VCaP (cell line): Measurements from ENCODE around the gene HSPB1.

ENCODE experiments used
- H3K27ac ChIP-seq: fragments of 450-650 bp; 2 replicates; pipeline ENCODE4 v1.5.1; 2017
- TF ChIP-seq, protein P1 (sequence below): fragments of 450-650 bp; conservative IDR thresholded peaks from 2 replicates; pipeline ENCODE4 v1.5.1; 2017; ENCODE audit warnings: mild to moderate bottlenecking, moderate library complexity

Gene HSPB1

DNA sequence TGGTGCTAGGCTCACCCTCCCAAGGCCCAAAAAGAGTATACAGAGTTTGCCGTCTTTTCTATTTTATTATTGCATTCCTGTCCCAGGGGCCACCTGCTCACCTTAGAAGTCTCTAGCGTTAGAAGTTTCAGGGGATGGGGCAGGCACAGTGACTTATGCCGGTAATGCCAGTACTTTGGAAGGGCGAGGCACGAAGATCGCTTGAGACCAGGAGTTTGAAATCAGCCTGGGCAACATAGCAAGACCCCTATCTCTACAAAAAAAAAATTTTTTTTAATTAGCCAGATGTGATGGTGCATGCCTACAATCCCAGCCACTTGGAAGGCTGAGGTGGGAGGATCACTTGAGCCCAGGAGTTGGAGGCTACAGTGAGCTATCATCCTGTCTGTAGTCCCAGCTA, 30.3 kb upstream of the HSPB1 start:
- TF ChIP-seq, protein P1, sequence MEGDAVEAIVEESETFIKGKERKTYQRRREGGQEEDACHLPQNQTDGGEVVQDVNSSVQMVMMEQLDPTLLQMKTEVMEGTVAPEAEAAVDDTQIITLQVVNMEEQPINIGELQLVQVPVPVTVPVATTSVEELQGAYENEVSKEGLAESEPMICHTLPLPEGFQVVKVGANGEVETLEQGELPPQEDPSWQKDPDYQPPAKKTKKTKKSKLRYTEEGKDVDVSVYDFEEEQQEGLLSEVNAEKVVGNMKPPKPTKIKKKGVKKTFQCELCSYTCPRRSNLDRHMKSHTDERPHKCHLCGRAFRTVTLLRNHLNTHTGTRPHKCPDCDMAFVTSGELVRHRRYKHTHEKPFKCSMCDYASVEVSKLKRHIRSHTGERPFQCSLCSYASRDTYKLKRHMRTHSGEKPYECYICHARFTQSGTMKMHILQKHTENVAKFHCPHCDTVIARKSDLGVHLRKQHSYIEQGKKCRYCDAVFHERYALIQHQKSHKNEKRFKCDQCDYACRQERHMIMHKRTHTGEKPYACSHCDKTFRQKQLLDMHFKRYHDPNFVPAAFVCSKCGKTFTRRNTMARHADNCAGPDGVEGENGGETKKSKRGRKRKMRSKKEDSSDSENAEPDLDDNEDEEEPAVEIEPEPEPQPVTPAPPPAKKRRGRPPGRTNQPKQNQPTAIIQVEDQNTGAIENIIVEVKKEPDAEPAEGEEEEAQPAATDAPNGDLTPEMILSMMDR = no peak
- no peak overlapping the region for H3K27ac ChIP-seq

DNA sequence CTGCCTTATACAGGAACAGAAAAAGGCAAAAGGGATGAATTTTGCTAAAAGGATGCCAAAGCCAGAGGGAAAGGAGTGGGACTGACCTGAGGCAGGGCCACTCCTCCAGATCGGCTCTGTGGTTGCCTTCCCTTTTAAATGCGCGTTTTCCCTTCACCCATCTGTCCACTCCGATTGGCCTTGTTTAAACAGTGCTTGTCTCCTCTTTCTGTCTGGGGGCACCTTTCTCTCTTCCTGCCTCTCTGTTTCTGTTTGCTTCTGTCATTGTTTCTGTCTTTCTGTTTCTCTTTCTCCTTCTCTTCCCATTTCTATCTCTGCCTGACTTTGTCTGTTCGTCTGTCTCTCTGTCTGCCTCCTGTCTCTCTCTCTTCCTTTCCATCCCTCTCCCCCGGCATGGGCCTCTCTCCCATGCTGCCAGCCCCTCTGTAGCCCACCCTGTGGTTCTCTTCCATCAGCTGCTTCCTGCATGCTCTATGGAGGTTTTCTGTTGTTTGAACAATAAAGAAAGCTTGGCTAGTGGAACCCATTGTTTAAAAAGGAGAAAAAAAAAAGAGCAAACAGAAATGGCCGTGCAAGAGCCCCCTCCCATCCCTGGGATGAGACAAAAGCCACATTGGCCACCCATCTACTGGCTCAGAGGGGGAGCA, 29.5 kb upstream of the HSPB1 start:
- no peak overlapping the region for H3K27ac ChIP-seq

DNA sequence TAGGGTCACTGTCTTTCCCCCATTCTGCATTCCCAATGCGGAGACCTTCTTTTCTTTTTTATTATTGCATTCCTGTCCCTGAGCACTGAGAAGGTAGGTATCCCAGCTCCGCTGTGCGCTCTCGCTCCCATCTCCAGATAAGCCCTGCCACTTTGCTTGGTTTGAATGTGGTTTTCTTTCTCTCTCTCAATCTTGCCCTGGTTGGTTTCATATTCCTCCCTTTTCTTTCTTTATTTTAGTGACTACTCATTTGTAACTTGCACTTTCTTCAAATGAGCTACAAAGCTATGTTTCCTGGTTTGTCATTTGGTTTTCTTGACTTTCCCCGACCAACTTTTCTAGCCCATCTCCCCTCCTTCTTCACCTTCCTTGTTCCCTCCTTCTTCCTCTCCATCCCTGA, 29.0 kb upstream of the HSPB1 start:
- no peak overlapping the region for H3K27ac ChIP-seq
- TF ChIP-seq, protein P1 = no peak

More for the DNA sequence above, 29.5 kb upstream of the HSPB1 start:
- TF ChIP-seq, protein P1 = no peak

DNA sequence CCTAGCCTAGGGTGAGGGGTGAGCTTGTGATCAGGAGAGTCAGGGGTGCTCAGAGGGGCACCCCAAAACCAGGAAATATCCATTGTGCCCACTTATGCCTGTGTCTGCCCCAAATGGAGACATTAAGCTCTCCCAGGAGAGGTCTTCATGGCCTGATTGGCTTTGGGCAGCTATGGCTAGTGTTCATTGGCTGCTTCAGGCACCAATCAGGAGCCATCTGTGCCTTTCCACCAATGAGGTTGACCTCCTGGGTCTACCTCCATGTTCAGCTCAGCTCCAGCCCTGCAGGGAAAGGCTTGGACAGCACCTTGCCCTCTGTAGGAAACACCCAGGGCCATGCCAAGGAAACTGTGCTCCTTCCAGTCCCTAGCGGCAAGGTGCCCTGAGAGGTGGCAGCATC, 23.9 kb upstream of the HSPB1 start:
- no peak overlapping the region; the same call in 1 of the 2 replicates for H3K27ac ChIP-seq
- TF ChIP-seq, protein P1 = no peak

DNA sequence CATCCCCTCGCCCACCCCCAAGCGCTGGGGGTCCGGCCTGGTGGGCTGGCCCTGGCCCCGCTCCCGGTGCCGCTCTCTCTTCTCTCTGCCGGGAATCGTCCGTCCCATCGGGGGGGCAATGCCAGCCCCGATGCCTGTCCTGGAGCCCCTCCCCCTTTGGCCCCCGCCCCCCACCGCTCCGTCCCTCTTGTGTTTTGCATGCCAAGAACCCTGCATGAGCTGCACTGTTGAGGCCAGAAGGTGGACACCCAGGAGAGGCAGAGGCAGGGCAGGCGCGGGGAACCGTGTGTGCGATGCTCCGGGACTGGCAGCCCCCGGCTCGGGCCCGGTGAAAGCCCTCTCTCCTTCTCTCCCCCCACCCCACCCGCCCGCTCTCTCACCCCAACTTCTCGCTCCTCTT, 22.1 kb upstream of the HSPB1 start:
- TF ChIP-seq, protein P1 = no peak
- no peak overlapping the region for H3K27ac ChIP-seq

DNA sequence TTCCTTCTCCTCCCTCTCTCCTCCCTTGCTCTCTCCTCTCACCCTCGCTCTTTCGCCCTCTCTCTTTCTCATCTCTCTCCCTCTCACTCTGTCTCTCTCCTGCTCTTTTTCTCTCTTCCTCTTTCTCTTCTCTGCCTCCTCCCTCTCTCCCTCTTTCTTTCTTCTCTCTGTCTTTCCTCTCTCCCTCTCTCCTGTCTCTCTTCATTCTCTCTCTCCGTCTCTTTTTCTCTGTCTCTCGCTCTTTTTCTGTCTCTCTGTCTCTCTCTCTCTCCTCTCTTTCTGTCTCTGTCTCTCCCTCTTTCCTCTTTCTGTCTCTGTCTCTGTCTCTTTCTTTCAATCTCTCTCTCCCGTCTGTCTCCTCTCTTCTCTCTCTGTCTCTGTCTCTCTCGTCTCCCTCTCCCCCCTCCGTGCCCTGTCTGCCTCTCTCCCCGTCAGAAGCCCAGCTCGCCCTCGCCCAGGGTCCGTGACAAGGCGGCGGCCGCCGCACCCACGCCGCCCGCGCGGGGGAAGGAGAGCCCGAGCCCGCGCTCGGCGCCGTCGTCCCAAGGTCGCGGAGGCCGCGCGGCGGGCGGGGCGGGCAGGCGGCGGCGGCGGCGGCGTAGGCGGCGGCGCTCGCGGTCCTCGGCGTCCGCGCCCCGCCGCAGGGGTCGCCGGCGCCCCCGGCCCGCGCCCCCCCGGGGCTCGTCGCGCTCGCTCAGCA, 21.3 kb upstream of the HSPB1 start:
- peak overlapping the region; percentile 2; the same call in 1 of the 2 replicates for H3K27ac ChIP-seq
- TF ChIP-seq, protein P1 = no peak

DNA sequence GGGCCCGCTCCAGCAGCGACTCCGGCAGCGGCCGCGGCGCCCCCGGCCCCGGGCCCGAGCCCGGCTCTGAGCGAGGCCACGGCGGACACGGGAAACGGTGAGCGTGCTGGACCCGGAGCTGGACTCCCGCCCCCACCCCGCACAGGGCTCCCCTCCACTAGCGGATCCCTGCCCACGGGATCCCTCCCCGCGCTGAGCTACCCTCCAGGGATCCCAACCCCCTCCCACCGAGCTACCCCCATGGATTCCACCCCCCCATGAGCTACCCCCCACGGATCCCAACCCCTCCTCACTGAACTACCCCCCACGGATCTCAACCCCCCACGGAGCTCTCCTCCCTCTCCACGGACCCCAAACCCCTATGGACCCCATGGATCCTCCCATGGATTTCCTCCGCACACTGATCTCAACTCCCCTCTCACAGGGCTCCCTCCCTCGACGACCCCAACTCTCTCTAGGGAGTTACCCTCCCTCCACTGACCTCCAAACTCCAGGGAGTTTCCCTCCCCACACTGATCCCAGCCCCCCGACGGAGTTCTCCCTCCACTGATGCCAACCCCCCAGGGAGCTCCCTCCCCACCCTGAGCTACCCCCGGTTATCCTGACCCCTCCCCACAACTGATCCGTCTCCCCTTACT, 20.6 kb upstream of the HSPB1 start:
- peak overlapping the region; percentile 2; the same call in 1 of the 2 replicates for H3K27ac ChIP-seq
- TF ChIP-seq, protein P1 = no peak
